HG03097 (cell line): ENCODE data around the gene APOD.

ENCODE experiments used
- ATAC-seq: cut with Tn5 transposase; IDR thresholded peaks from one replicate; pipeline ENCODE4 v1.9.1; 2021; ENCODE audit not compliant: unreplicated experiment, low FRiP score

Gene APOD

DNA sequence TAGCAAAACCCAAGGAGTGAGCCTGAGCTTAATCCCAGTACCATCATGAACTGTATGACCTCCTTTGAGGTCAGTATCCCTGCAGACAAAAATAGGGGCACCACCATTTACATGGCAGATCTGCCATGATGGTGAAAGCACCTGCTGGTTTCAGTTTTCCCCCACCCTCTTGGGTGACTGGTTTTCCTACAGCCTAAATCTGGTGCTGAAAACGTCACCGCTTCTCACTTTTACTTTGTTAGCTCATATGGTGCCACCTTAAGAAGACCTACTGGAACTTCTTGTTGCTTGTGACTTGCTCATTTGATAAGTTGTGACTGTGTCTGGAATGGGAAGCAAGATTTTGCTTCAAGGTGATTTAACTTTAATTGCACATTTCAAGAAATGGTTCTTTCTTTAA lies 45.7 kb downstream of the APOD start:
- no peak for ATAC-seq

DNA sequence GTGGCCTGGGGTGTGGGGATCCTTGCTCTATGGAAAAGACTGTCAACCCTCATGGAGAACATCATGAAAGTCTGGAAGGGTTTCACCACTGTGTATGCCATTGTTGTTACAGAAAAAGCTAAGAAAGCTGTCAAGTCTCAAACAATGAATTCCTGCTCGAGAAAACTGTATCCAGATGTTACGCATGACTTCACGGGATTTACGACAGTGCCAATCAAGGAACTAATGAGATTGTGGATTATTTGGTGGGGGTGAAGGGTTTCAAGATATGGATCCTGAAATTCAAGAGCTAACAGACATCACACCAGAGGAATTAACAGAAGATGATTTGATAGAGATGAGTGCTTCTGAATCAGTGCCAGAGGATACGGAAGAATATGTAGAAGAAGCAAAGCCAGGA lies 48.4 kb downstream of the APOD start:
- no peak for ATAC-seq

GRCh38 chr3:195532834-195533233 lies 50.9 kb downstream of the APOD start:
- ATAC-seq: no peak

- ATAC-seq: no peak
These were observed 51.4 kb downstream of the APOD start for GRCh38 chr3:195532345-195532744.

DNA sequence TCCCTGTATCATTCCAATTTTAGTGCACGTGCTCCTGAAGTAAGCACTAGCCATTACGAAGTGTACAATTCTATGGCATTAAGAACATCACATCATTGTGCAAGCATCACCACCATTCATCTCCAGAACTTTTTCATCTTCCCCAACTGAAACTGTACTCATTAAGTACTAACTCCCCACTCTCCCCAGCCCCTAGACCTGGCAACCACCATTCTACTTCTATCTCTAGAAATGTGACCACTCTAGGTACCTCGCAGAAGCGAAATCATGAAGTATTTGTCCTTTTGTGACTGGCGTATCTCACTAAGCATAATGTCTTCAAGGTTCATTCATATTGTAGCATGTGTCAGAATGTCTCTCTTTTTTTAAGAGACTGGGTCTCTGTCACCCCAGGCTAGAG lies 52.1 kb downstream of the APOD start:
- ATAC-seq: no peak

DNA sequence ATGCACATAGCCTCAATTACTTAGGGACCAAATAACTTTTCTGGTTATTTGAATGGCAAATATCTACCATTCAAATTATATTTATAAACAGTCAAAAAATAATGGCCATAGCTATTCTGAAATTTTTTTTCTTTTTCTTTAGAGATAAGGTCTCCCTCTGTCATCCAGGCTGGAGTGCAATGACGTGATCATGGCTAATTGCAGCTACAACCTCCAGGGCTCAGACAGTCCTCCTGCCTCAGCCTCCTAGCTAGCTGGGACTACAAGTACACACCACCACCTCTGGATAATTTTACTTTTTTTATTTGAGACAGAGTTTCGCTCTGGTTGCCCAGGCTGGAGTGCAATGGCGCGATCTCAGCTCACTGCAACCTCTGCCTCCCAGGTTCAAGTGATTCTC lies 57.2 kb downstream of the APOD start:
- no peak for ATAC-seq

DNA sequence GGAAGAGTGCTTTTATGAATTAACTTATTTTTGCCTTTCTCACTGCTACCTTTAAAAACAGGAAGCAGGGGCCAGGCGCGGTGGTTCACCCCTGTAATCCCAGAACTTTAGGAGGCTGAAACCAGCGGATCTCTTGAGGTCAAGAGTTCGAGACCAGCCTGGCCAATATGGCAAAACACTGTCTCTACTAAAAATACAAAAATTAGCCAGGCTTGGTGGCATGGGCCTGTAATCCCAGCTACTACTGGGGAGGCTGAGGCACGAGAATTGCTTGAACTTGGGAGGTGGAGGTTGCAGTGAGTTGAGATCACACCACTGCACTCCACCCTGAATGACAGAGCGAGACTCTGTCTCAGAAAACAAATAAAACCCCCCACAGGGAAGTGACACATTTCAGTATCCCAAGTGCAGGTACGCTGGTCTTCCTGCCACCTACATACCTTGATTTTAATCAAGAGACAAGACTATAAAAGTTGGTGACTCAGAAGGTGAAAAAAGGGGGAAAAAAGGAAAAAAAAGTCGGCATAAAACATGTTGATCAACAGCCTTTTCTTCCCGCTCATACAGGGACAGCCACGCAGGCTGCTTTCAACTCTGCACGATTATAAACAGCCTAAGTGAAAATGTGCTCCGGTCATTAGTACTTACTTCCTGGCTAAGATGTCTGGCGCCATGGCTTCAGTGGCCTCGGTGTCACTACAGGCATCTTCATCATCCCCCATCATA lies 59.4 kb downstream of the APOD start:
- no peak for ATAC-seq

DNA sequence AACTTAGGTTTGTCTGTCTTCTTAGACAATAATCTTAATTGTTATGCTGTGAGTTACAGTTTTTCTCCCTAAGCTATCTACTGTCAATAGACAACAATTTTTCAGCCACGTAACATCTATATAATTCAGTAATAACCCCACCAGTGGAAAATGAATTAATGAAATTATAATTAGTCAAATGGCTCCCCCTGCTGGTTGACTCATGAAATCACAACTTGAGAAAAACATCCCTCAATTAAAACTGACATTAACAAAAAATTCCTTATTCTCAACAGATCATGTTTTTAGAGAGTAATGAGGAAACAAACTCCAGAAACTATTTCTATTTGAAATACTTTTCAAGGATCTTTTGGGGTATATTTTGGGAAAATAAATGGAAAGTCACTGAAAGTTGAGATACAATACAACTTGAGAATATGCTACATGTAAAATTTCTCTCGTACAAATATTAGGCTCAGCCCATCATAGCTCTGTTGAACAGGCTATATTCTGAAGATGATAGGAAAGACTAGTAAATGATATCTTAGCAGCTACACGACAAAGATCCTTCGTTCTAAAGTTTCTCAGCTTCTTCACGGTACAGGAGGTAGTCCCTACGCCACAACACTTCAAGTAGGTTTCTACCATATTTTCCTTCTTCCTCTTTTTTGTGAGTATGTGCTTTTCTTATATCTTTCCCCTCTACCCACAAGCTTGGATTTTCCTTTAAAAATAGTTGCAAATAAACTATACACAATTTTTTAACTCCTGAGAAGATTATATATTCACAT lies 61.3 kb downstream of the APOD start:
- ATAC-seq: no peak
